Endothelial cell (in vitro differentiated cells): ENCODE data around the gene ARHGAP26. TPM values are rescaled to one million over a fixed set of nuclear protein-coding genes. Genes with fewer than 3 reads are reported as not detected.
"Not testable (repeated sequence)": the region's sequence is repeated elsewhere in the genome, so short reads cannot be mapped to it uniquely, and the experiment has no call there.

Experiments used
- DNase-seq: peaks from one replicate; pipeline ENCODE4 v3.0.0; 2021; ENCODE audit warnings: low spot score
- H3K27ac Mint-ChIP-seq: one replicate; pipeline ENCODE4 v1.8.0; 2021; ENCODE audit warnings: mixed read lengths, inconsistent platforms; ENCODE audit not compliant: unreplicated experiment
- H3K27me3 Mint-ChIP-seq: one replicate; pipeline ENCODE4 v1.8.0; 2021; ENCODE audit warnings: mild to moderate bottlenecking, moderate library complexity, mixed read lengths, inconsistent platforms; ENCODE audit not compliant: unreplicated experiment
- H3K36me3 Mint-ChIP-seq: one replicate; pipeline ENCODE4 v1.8.0; 2021; ENCODE audit warnings: mild to moderate bottlenecking, low read depth, mixed read lengths, inconsistent platforms; ENCODE audit not compliant: unreplicated experiment
- H3K4me1 Mint-ChIP-seq: one replicate; pipeline ENCODE4 v1.8.0; 2021; ENCODE audit warnings: mild to moderate bottlenecking, mixed read lengths, inconsistent platforms; ENCODE audit not compliant: unreplicated experiment
- H3K4me3 Mint-ChIP-seq: one replicate; pipeline ENCODE4 v1.8.0; 2021; ENCODE audit warnings: mild to moderate bottlenecking, mixed read lengths, inconsistent platforms; ENCODE audit not compliant: unreplicated experiment
- H3K9me3 Mint-ChIP-seq: one replicate; pipeline ENCODE4 v1.8.0; 2021; ENCODE audit warnings: mixed read lengths, inconsistent platforms; ENCODE audit not compliant: unreplicated experiment
- CTCF ChIP-seq: fragments of 200-600 bp; sonication (generic); IDR thresholded peaks from one replicate; pipeline ENCODE4 v1.5.0; 2021; ENCODE audit warnings: antibody characterized with exemption; ENCODE audit not compliant: unreplicated experiment
- total RNA-seq: library from RNA; stranded (reverse); fragmentation: NEBNext Ultra II Directional; extraction: Animal tissue kit (Norgen Biotek cat#: 25700); gene quantifications from one replicate; pipeline ENCODE4 v1.2.1, GENCODE V29; 2021; ENCODE audit not compliant: unreplicated experiment

ARHGAP26 gene
- total RNA-seq, 1 donor from 2014 or later, result 81.5 TPM

- no peak for TF ChIP-seq CTCF
Observed at GRCh38 chr5:142994218-142994617, 224.0 kb downstream of the ARHGAP26 start.

GRCh38 chr5:142995621-142996020, 225.4 kb downstream of the ARHGAP26 start:
- H3K4me1 Mint-ChIP-seq, H3K4me3 Mint-ChIP-seq, H3K27me3 Mint-ChIP-seq, H3K27ac Mint-ChIP-seq, DNase-seq, H3K9me3 Mint-ChIP-seq: not testable (repeated sequence)
- H3K36me3 Mint-ChIP-seq, result peaks cover 20% of the 10 kb centered on the region

More at GRCh38 chr5:142994218-142994617, 224.0 kb downstream of the ARHGAP26 start:
- Mint-ChIP-seq H3K9me3 (no peaks in the 10 kb centered on the region), H3K4me3 (peak overlapping the region; percentile 2), H3K27me3 (peaks cover 1% of the 10 kb centered on the region), H3K27ac (no peak overlapping the region), H3K4me1 (peaks cover 6% of the 10 kb centered on the region), H3K36me3 (peaks cover 25% of the 10 kb centered on the region)
- DNase-seq, result no peak

- TF ChIP-seq CTCF, result no peak
- H3K27me3 Mint-ChIP-seq, result peaks cover 2% of the 10 kb centered on the region
- no peak overlapping the region for H3K4me3 Mint-ChIP-seq
- no peaks in the 10 kb centered on the region for H3K9me3 Mint-ChIP-seq
- peaks cover 19% of the 10 kb centered on the region for H3K4me1 Mint-ChIP-seq
- no peak overlapping the region for H3K27ac Mint-ChIP-seq
- H3K36me3 Mint-ChIP-seq, result peaks cover 11% of the 10 kb centered on the region
- no peak for DNase-seq
Observed at GRCh38 chr5:142997591-142997990, 227.4 kb downstream of the ARHGAP26 start.

GRCh38 chr5:142998316-142999020, 228.3 kb downstream of the ARHGAP26 start:
- TF ChIP-seq CTCF, result no peak
- no peak overlapping the region for H3K4me3 Mint-ChIP-seq
- no peaks in the 10 kb centered on the region for H3K9me3 Mint-ChIP-seq
- peaks cover 2% of the 10 kb centered on the region for H3K27me3 Mint-ChIP-seq
- H3K27ac Mint-ChIP-seq, result no peak overlapping the region
- H3K4me1 Mint-ChIP-seq, result peaks cover 27% of the 10 kb centered on the region
- no peak for DNase-seq
- H3K36me3 Mint-ChIP-seq, result peaks cover 11% of the 10 kb centered on the region

GRCh38 chr5:143000551-143000950, 230.4 kb downstream of the ARHGAP26 start:
- not testable (repeated sequence) for H3K9me3 Mint-ChIP-seq, H3K4me3 Mint-ChIP-seq, H3K27ac Mint-ChIP-seq, DNase-seq, H3K36me3 Mint-ChIP-seq, H3K27me3 Mint-ChIP-seq
- peaks cover 42% of the 10 kb centered on the region for H3K4me1 Mint-ChIP-seq

- no peaks in the 10 kb centered on the region for H3K9me3 Mint-ChIP-seq
- TF ChIP-seq CTCF, result no peak
- no peak overlapping the region for H3K4me3 Mint-ChIP-seq
- peak overlapping the region; percentile 94 for H3K27ac Mint-ChIP-seq
- peaks cover 46% of the 10 kb centered on the region for H3K4me1 Mint-ChIP-seq
- DNase-seq, result no peak
- peaks cover 9% of the 10 kb centered on the region for H3K36me3 Mint-ChIP-seq
- peaks cover 6% of the 10 kb centered on the region for H3K27me3 Mint-ChIP-seq
Observed at GRCh38 chr5:143001764-143002351, 231.7 kb downstream of the ARHGAP26 start.
